Measurements from ENCODE around the gene COL4A2. TPM values are rescaled to one million over a fixed set of nuclear protein-coding genes. Genes with fewer than 3 reads are reported as not detected.

Gene COL4A2
- total RNA-seq, 4 donors from 2014 or later = 419 to 931 (median 555) TPM

DNA sequence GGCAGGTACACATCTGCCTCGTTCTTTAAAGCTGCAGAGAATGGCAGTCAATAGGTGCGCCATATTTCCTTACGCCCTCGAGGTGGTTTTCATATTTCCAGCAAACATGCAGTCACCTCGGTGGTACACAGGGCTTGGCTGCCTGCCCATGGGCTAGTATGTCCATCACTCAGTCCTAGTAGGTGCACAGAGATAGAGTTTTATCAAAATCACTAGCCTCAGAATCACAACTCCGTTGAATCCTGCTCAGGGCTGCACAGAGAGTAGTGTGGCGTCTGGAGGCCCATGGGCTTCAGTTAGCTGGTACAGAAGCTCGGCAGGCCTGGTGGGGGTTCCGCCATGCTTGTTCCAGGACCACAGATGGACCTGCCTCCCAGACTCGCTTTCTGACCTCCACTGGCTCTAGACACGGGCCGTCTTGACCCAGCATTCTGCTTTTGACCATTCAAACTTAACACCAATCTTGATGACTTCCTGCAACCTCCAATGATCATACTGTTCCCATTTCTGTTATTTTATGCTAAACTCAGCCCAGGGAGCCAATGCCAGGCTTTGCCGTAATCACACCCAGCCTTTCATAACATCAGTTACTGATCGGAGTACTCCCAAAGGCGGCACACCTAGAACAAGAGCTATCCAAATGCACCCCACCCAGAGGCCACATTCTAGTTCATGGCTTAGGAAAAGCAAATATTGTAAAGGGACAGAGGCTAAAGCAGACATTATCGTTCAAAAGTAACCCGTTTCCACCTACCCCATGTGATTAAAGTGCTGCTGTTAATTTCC lies 134.1 kb downstream of the COL4A2 start:
- TF ChIP-seq POLR2A (IDR thresholded peaks at IDR 0.05; ENCODE audit: low read depth) = no peak
- TF ChIP-seq, protein P1, sequence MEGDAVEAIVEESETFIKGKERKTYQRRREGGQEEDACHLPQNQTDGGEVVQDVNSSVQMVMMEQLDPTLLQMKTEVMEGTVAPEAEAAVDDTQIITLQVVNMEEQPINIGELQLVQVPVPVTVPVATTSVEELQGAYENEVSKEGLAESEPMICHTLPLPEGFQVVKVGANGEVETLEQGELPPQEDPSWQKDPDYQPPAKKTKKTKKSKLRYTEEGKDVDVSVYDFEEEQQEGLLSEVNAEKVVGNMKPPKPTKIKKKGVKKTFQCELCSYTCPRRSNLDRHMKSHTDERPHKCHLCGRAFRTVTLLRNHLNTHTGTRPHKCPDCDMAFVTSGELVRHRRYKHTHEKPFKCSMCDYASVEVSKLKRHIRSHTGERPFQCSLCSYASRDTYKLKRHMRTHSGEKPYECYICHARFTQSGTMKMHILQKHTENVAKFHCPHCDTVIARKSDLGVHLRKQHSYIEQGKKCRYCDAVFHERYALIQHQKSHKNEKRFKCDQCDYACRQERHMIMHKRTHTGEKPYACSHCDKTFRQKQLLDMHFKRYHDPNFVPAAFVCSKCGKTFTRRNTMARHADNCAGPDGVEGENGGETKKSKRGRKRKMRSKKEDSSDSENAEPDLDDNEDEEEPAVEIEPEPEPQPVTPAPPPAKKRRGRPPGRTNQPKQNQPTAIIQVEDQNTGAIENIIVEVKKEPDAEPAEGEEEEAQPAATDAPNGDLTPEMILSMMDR (IDR thresholded peaks at IDR 0.05) = no peak
- no peak for TF ChIP-seq EP300 (IDR thresholded peaks at IDR 0.05)
- no peak for TF ChIP-seq POLR2AphosphoS5 (IDR thresholded peaks at IDR 0.05)
- H3K27ac ChIP-seq (replicated peaks in 1 of 4) = peak overlapping the region; percentile 6 to 83 (median 60)
- 86% methylated on average over 15 of the region's 17 CpGs for WGBS
- DNase-seq (ENCODE audit: extremely low spot score) = no peak
- no peaks in the 10 kb centered on the region for H3K27me3 ChIP-seq
- H3K4me3 ChIP-seq = no peak overlapping the region
- peaks cover 46 to 91% (median 80%) of the 10 kb centered on the region in 4 donors for H3K36me3 ChIP-seq
- peaks cover 5 to 40% (median 34%) of the 10 kb centered on the region in 4 donors for H3K4me1 ChIP-seq
- intact Hi-C loops (cut with DNase I) = no loop called here
- H3K9me3 ChIP-seq = no peaks in the 10 kb centered on the region

DNA sequence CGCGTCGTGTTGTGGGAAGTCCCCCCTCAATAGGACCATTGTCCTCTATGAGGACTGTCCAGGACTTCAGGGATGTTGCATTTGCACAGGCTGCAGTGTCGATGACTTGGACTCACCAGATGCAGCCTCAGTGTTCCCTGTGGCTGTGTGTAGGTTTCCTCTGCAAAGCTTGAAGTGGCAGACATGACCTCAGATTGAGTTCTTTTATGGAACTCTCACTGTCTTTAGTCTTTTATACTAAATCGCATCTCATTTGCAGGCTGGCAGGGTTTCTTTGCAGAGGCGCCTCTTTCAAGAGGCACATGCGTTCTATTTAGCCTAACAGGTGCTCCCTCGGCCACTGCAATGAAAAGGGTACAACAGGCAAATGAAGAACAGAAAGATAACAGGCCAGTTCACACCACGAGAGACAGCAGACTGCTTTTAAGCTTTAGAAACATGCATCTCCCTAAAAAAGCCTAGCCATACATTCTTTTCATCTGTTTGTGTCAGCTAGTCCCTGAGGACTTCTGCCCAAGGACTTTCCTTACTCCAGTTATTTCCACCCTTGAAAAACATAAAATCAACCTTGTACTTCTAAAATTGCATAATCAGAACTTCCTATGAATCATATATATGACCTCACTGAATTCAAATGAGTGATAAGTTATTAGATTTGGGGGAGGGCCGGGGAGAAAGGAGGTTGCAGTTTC lies 136.0 kb downstream of the COL4A2 start:
- TF ChIP-seq, protein P1 (IDR thresholded peaks at IDR 0.05) = no peak
- no peak for TF ChIP-seq EP300 (IDR thresholded peaks at IDR 0.05)
- no peak for TF ChIP-seq POLR2AphosphoS5 (IDR thresholded peaks at IDR 0.05)
- TF ChIP-seq POLR2A (IDR thresholded peaks at IDR 0.05; ENCODE audit: low read depth) = no peak
- intact Hi-C loops (cut with DNase I) = no loop called here
- Histone ChIP-seq H3K27ac (replicated peaks in 1 of 4) (peak overlapping the region; percentile 71 to 83 (median 81)), H3K4me1 (peaks cover 5 to 44% (median 40%) of the 10 kb centered on the region in 4 donors), H3K27me3 (no peaks in the 10 kb centered on the region), H3K9me3 (no peaks in the 10 kb centered on the region), H3K36me3 (peaks cover 47 to 91% (median 81%) of the 10 kb centered on the region in 4 donors), H3K4me3 (no peak overlapping the region)
- no peak for DNase-seq (ENCODE audit: extremely low spot score)
- 70% methylated on average over 10 of the region's 10 CpGs for WGBS

DNA sequence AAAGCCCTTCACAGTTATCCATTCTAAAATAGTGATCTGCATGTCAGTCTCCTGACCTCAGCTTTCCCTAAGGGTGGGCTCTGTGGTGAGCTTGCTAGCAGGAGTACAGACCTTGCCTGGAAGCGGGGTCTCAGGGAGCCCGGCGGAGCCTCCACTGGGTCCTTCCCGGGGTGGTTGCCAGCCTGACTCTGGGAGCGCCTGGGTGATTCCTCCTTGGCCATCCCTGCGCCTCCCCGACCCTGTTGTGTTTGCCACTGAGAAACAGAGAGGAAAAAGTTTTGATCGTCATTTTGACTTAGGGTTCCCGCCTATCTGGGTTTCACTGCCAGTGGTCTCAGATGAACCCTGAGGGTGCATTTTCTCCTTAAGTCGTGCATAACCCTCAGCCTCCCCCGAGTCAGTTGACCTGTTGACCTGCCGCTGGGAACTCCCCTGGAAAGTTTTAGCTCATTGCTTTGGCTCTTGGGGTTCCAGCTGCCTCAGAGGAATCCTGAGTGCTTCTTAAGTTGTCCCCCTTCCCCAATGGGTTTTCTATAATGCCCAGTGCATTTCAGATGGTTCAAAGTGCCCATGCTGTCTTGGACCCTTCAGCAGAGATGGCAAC lies 136.6 kb downstream of the COL4A2 start:
- no peak overlapping the region for H3K4me3 ChIP-seq
- WGBS = 47% methylated on average over 3 of the region's 12 CpGs
- H3K27ac ChIP-seq (replicated peaks in 1 of 4) = peak overlapping the region; percentile 71 to 83 (median 81)
- H3K27me3 ChIP-seq = no peaks in the 10 kb centered on the region
- H3K9me3 ChIP-seq = no peaks in the 10 kb centered on the region
- H3K4me1 ChIP-seq = peaks cover 5 to 51% (median 46%) of the 10 kb centered on the region in 4 donors
- DNase-seq (ENCODE audit: extremely low spot score) = no peak
- intact Hi-C loops (cut with DNase I) = no loop called here
- H3K36me3 ChIP-seq = peaks cover 41 to 91% (median 81%) of the 10 kb centered on the region in 4 donors
- TF ChIP-seq POLR2A (IDR thresholded peaks at IDR 0.05; ENCODE audit: low read depth) = no peak
- TF ChIP-seq, protein P1 (IDR thresholded peaks at IDR 0.05) = no peak
- no peak for TF ChIP-seq EP300 (IDR thresholded peaks at IDR 0.05)
- TF ChIP-seq POLR2AphosphoS5 (IDR thresholded peaks at IDR 0.05) = no peak

DNA sequence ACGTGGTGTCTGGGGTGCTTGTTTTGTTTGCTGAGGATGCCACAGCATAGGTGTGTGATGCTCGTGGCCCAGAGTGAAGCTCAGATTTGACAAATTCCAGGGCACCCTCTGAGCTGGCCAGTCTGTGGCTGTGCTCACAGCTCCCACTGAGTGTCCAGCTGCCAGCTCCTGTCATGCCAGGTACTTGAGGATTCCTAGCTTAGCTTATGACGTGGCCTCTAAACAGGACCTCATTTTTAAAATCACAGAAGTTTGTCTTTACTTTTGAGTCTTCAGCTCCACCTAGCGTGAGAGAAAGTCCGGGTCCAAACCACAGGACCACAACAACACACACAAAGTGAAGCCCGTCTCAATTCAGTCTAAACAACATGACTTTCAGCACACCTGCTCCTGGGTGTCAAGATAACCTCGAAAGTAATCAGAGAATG lies 137.2 kb downstream of the COL4A2 start:
- WGBS = 55% methylated on average over 5 of the region's 7 CpGs

More for the DNA sequence above, 137.2 kb downstream of the COL4A2 start:
- Histone ChIP-seq H3K4me1 (peaks cover 5 to 56% (median 50%) of the 10 kb centered on the region in 4 donors), H3K4me3 (no peak overlapping the region), H3K27ac (replicated peaks in 1 of 4) (peak overlapping the region; percentile 71 to 83 (median 81)), H3K9me3 (no peaks in the 10 kb centered on the region), H3K27me3 (no peaks in the 10 kb centered on the region), H3K36me3 (peaks cover 37 to 91% (median 80%) of the 10 kb centered on the region in 4 donors)
- TF ChIP-seq, protein P1 (IDR thresholded peaks at IDR 0.05) = peak; percentile 52 to 69 (median 53)
- TF ChIP-seq POLR2AphosphoS5 (IDR thresholded peaks at IDR 0.05) (peak; percentile 56 to 64), EP300 (IDR thresholded peaks at IDR 0.05) (no peak), POLR2A (IDR thresholded peaks at IDR 0.05; ENCODE audit: low read depth) (no peak)
- intact Hi-C loops (cut with DNase I) = no loop called here
- DNase-seq (ENCODE audit: extremely low spot score) = no peak

Data from esophagus muscularis mucosa (tissue), 4 donors.